H1 (cell line): Measurements from ENCODE around the gene GMPR2.

Experiments
- BACH1 ChIP-seq: IDR thresholded peaks from 2 replicates; pipeline ENCODE4 v1.6.1; 2012; ENCODE audit warnings: low read length, improper control_type of control experiment
- CBX8 ChIP-seq: fragments of 300-800, 300-1000 bp; sonication (generic); IDR thresholded peaks from 2 replicates; pipeline ENCODE4 v1.7.1; 2016; ENCODE audit warnings: low read depth, low read length, borderline replicate concordance
- CTCF ChIP-seq, 3 experiments: IDR thresholded peaks; 1 replicate in 2 of 3; 2 replicates in 1 of 3; pipeline versions ENCODE4 v1.5.1 to v1.6.1; 2011; ENCODE audit warnings: low read length in 3 of 3, mild to moderate bottlenecking in 3 of 3, inconsistent platforms in 2 of 3, low read depth in 1 of 3, moderate library complexity in 1 of 3; ENCODE audit not compliant: insufficient read depth in 1 of 3; ENCODE audit errors: control extremely low read depth in 1 of 3
- EP300 ChIP-seq, 2 experiments: IDR thresholded peaks; 1 replicate in 1 of 2; 2 replicates in 1 of 2; pipeline ENCODE4 v1.6.1; 2011 to 2012; ENCODE audit warnings: low read depth in 2 of 2, low read length in 2 of 2, mild to moderate bottlenecking in 2 of 2, borderline replicate concordance in 1 of 2, inconsistent platforms in 1 of 2, moderate library complexity in 1 of 2
- MAX ChIP-seq: IDR thresholded peaks from 2 replicates; pipeline ENCODE4 v1.6.1; 2012; ENCODE audit warnings: inconsistent platforms
- POLR2A ChIP-seq, 2 experiments: IDR thresholded peaks; 1 replicate in 1 of 2; 2 replicates in 1 of 2; pipeline ENCODE4 v1.6.1; 2011; ENCODE audit warnings: low read depth in 2 of 2, low read length in 2 of 2, mild to moderate bottlenecking in 2 of 2; ENCODE audit errors: control extremely low read depth in 1 of 2
- RAD21 ChIP-seq, 2 experiments: IDR thresholded peaks in 1 of 2; conservative IDR thresholded peaks in 1 of 2; 2 replicates each; pipeline ENCODE4 v1.6.1; 2011; ENCODE audit warnings: low read depth in 2 of 2, low read length in 2 of 2, improper control_type of control experiment in 1 of 2, inconsistent platforms in 1 of 2, mild to moderate bottlenecking in 1 of 2, moderate library complexity in 1 of 2
- TAF1 ChIP-seq: IDR thresholded peaks from 2 replicates; pipeline ENCODE4 v1.6.1; 2011; ENCODE audit warnings: mild to moderate bottlenecking, low read depth, low read length

GRCh38 chr14:24262821-24263733, 30.3 kb downstream of the GMPR2 start, which contains the start of gene TGM1:
- TF ChIP-seq TAF1 (no peak), CTCF (IDR thresholded peaks at IDR 0.05; ENCODE audit: control extremely low read depth in 1 of 3, insufficient read depth in 1 of 3, low read depth in 1 of 3, low read length in 3 of 3) (no peak), MAX (no peak), POLR2A (IDR thresholded peaks at IDR 0.05; ENCODE audit: control extremely low read depth in 1 of 2, low read depth in 2 of 2, low read length in 2 of 2) (no peak), RAD21 (IDR thresholded peaks at IDR 0.05 in 1 of 2, conservative IDR thresholded peaks at IDR 0.05 in 1 of 2; ENCODE audit: low read depth in 2 of 2, low read length in 2 of 2) (no peak), BACH1 (no peak), CBX8 (no peak), EP300 (IDR thresholded peaks at IDR 0.05; ENCODE audit: borderline replicate concordance in 1 of 2, low read depth in 2 of 2, low read length in 2 of 2) (no peak)
